Stimulated activated CD4-positive, alpha-beta T cell treated with anti-CD3 and anti-CD28 coated beads, TNF-alpha, amount 100 ng/mL, for 24 hours (primary cell): ENCODE data around the gene PARD3.
"Not testable (repeated sequence)": the region's sequence is repeated elsewhere in the genome, so short reads cannot be mapped to it uniquely, and the experiment has no call there.

Experiments used
- DNase-seq, 3 experiments: peaks; one replicate each; pipeline ENCODE4 v3.0.0-alpha.2; 2020; ENCODE audit warnings: low read depth in 3 of 3

The PARD3 gene

GRCh38 chr10:34768261-34768971, 46.7 kb downstream of the PARD3 start:
- no peak for DNase-seq

DNA sequence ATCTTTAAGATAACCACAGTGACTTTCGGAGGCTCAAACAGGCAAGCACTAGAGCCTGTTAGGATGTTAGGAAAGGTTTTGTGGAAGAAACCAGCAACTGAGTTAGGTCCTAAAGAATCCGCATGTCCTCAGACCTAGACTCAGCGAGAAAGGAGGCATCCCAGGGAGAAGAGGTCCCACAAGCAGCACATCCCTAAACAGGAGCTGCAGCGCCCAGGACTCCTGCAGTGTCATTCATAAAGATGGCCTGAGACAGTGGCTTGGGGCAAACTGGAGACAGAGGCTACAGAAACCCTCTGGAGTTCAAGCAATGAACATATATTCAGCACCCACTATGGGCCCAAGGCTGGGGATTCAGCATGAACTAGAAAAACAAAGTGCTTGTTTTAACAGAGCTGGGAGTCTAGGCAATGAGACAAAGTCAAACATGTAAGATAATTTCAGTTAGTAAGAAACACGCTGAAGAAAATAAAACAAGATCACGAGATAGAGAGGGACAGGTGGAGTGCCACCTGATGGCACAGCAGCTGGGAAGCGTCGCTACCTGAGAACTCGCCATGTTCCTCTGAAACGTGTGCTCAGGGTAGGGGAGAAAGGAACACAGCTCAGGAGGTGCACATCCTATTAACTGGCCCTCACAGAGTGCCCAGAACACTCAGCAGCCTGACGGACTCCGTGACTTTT, 48.1 kb downstream of the PARD3 start:
- no peak for DNase-seq

GRCh38 chr10:34766266-34766600, 48.9 kb downstream of the PARD3 start:
- DNase-seq: no peak

GRCh38 chr10:34764472-34764946, 50.6 kb downstream of the PARD3 start:
- no peak for DNase-seq

DNA sequence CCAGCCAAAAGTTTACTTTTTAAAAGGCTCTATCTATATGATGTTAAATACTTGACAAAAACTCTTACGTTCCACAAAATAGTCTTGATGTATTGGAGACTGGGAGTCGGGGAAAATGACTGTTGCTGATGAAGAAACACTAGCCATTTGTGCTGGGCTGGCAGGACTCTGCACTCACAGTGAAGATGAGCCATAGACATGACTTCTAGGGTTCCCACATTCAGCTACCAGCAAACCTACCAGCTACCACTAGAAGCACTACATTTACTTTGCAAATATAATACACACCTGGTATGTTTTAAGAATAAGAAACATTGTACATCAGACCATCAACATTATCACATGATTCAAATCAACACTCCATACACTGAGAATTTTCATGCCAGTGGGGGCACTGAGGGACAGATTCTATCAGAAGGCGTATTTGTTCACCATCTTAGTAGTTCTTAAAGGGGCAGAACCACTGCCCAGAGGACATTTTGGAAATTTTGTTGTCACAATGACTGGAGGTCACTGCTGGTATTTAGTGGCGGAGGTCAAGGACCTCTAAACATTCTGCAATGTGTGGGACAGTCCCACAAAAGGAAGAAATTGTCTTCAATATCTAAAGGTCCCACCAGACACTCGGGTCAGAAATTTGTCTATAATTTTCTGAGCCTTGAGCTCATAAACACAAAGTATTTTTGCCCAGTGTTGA, 52.3 kb downstream of the PARD3 start:
- DNase-seq: no peak

- no peak for DNase-seq
These were observed 52.9 kb downstream of the PARD3 start for GRCh38 chr10:34762156-34762555.

DNA sequence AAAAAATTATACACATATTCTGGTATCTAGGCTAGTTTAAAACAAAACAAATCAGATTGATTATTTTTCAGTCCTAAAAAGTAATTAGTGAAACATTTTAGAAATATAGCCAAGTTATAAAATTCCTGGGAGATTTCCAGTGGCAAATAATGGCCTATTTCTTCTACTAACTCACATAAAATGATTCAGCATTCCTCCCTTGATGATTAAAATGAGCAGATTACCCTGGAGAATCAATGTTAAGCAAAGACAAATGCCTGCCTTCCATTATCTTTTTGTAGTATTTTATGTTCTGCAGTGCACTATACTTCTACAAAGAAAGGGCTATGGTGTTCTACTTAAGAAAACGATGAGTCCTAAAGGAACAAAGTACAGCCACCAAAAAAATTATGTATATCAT, 53.6 kb downstream of the PARD3 start:
- DNase-seq: no peak

- no peak for DNase-seq
These were observed 54.5 kb downstream of the PARD3 start for GRCh38 chr10:34760606-34761005.

GRCh38 chr10:34759837-34760215, 55.3 kb downstream of the PARD3 start:
- no peak for DNase-seq

DNA sequence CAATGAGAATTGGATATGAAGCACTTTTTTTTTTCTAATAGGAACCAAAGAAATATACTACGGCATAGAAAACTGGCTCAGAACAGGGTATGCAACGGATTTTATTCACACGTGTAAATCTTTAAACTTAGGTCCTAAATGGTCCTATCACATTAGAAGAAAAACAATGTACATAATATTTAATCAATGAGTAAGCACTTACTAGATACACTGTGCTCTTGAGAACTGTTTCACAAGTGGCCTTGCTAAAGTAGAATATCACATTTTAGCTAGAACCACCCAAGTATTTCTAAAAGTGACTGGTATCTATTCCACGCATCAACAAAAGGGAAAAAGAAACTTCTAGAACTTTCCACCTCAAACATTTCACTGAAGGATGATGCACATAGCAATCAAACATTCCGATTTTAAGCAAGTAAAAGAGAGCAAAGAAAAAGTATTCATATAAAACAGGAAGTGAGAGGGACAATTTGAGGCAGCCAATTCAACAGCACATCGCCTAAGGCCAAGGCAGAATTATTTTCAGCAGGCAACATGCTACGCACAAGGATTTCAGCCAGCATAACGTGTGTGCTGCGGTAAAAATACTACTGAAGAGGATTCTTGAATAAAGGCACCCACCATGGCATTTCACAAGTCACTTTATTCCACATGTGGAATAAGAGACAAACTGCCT, 55.8 kb downstream of the PARD3 start:
- DNase-seq: no peak

GRCh38 chr10:34758447-34758996, 56.6 kb downstream of the PARD3 start:
- DNase-seq: no peak

GRCh38 chr10:34757933-34758332, 57.2 kb downstream of the PARD3 start:
- no peak for DNase-seq

DNA sequence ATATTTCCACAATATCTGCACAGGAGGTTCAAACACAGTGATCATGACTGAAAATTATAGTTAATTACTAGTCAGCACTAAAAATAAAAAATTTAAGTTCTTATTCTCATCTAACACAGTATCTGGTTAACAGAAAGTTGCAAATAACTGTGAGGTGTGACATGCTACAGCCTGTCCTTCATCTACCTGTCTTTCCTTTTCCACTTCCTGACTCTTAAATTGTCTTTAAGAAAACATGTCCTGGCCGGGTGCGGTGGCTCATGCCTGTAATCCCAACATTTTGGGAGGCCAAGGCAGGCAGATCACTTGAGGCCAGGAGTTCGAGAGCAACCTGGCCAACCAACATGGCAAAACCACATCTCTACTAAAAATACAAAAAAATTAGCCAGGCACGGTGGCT, 57.9 kb downstream of the PARD3 start:
- not testable (repeated sequence) for DNase-seq

GRCh38 chr10:34756584-34756983, 58.5 kb downstream of the PARD3 start:
- DNase-seq: no peak

- DNase-seq: no peak
These were observed 61.9 kb downstream of the PARD3 start for GRCh38 chr10:34753014-34753757.

DNA sequence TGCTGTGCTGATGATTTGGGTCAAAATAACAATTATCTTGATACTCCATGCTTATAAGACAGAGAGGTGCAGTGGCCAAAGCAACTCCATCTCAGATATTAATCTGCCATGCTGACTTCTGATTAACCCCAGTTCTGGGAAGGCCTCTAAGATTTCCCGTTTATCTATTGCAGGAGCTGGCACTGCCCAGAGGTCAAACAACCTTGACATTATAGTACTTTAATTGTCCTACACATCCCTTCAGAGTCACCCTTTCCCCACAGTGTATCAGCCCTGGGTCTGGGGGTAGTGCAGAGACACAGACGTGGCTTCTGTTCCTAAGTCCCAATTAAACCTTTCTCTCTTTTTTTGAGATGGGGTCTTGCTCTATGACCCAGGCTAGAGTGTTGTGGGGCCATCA, 63.8 kb downstream of the PARD3 start:
- no peak for DNase-seq

DNA sequence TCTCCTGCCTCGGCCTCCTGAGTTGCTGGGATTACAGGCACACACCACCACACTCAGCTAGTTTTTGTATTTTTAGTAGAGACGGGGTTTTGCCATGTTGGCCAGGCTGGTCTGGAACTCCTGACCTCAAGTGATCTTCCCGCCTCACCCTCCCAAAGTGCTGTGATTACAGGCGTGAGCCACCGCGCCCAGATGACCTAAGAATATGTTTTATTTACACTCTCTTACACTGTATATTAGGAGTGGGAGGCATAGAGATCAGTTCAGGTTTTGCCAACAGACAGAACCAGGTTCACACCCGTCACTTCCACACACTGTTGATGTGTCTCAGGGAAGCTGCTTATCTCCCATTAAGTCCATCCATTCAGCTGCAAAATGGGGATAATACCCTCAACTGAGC, 64.3 kb downstream of the PARD3 start:
- not testable (repeated sequence) for DNase-seq

- DNase-seq: no peak
These were observed 66.3 kb downstream of the PARD3 start for GRCh38 chr10:34748767-34749166.

- no peak for DNase-seq
These were observed 66.7 kb downstream of the PARD3 start for GRCh38 chr10:34748357-34748756.

- DNase-seq: no peak
These were observed 69.0 kb downstream of the PARD3 start for GRCh38 chr10:34746094-34746493.

GRCh38 chr10:34745244-34745643, 69.9 kb downstream of the PARD3 start:
- DNase-seq: no peak
